ENCODE results near the gene TSEN34.

- TF ChIP-seq, protein P1, sequence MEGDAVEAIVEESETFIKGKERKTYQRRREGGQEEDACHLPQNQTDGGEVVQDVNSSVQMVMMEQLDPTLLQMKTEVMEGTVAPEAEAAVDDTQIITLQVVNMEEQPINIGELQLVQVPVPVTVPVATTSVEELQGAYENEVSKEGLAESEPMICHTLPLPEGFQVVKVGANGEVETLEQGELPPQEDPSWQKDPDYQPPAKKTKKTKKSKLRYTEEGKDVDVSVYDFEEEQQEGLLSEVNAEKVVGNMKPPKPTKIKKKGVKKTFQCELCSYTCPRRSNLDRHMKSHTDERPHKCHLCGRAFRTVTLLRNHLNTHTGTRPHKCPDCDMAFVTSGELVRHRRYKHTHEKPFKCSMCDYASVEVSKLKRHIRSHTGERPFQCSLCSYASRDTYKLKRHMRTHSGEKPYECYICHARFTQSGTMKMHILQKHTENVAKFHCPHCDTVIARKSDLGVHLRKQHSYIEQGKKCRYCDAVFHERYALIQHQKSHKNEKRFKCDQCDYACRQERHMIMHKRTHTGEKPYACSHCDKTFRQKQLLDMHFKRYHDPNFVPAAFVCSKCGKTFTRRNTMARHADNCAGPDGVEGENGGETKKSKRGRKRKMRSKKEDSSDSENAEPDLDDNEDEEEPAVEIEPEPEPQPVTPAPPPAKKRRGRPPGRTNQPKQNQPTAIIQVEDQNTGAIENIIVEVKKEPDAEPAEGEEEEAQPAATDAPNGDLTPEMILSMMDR (IDR thresholded peaks at IDR 0.05), result no peak
- TF ChIP-seq SMC3 (IDR thresholded peaks at IDR 0.05; ENCODE audit: low read depth, low read length) (no peak), USF2 (IDR thresholded peaks at IDR 0.05; ENCODE audit: borderline replicate concordance, low read depth, low read length) (no peak)
These were observed 15.7 kb downstream of the TSEN34 start for GRCh38 chr19:54206831-54207177.
